SK-N-MC (cell line): ENCODE data around the gene FBXO41.

Source experiments
- EZH2 ChIP-seq: fragments of 200-600 bp; sonication (generic); IDR thresholded peaks from one replicate; pipeline ENCODE4 v1.6.1; 2017; ENCODE audit warnings: antibody characterized with exemption
- POLR2AphosphoS5 ChIP-seq: IDR thresholded peaks from 2 replicates; pipeline ENCODE4 v1.6.1; 2012; ENCODE audit warnings: mild to moderate bottlenecking, low read depth, low read length, borderline replicate concordance

- TF ChIP-seq EZH2, result no peak
- TF ChIP-seq POLR2AphosphoS5, result no peak
Measured at GRCh38 chr2:73292906-73293533, 8.7 kb upstream of the FBXO41 start.
